K562 (cell line): ENCODE results near the gene SLC34A3. TPM values are rescaled to one million over a fixed set of nuclear protein-coding genes. Genes with fewer than 3 reads are reported as not detected.

ENCODE experiments used
- CREB5 ChIP-seq: fragments of 250-450 bp; sonication (Bioruptor Pico); IDR thresholded peaks from 2 replicates; pipeline ENCODE4 v1.5.0; 2020; ENCODE audit warnings: mild to moderate bottlenecking
- MAX ChIP-seq: sonication (generic); formaldehyde crosslinking; IDR thresholded peaks from 2 replicates; pipeline ENCODE4 v1.9.0; 2022; ENCODE audit warnings: mild to moderate bottlenecking, missing genetic modification reagents
- MECOM ChIP-seq: fragments of 250-450 bp; sonication (Bioruptor Pico); IDR thresholded peaks from 2 replicates; pipeline ENCODE4 v1.8.0; 2022; ENCODE audit warnings: inconsistent platforms
- NFIC ChIP-seq: fragments of 450-650 bp; IDR thresholded peaks from 2 replicates; pipeline ENCODE4 v1.6.1; 2017; ENCODE audit warnings: mild to moderate bottlenecking, inconsistent platforms
- POLR2AphosphoS2 ChIP-seq: IDR thresholded peaks from 2 replicates; pipeline ENCODE4 v1.6.1; 2012; ENCODE audit warnings: low read length, improper control_type of control experiment
- RBFOX2 ChIP-seq: fragments of 200-400 bp; formaldehyde crosslinking; IDR thresholded peaks from 2 replicates; pipeline ENCODE4 v1.6.1; 2017; ENCODE audit warnings: low read depth, mild to moderate bottlenecking, low read length, moderate library complexity
- SAFB2 ChIP-seq: fragments of 200-400 bp; formaldehyde crosslinking; IDR thresholded peaks from 2 replicates; pipeline ENCODE4 v1.6.1; 2018; ENCODE audit warnings: borderline replicate concordance, low read length, low read depth, moderate library complexity; ENCODE audit not compliant: severe bottlenecking
- SIN3B ChIP-seq: fragments of 450-650 bp; IDR thresholded peaks from 2 replicates; pipeline ENCODE4 v1.6.1; 2017; ENCODE audit warnings: low read depth, mild to moderate bottlenecking, moderate library complexity
- SOX6 ChIP-seq: fragments of 450-650 bp; IDR thresholded peaks from 2 replicates; pipeline ENCODE4 v1.6.1; 2014; ENCODE audit warnings: mild to moderate bottlenecking
- SRSF1 ChIP-seq: fragments of 200-400 bp; formaldehyde crosslinking; IDR thresholded peaks from 2 replicates; pipeline ENCODE4 v1.6.1; 2017; ENCODE audit warnings: mild to moderate bottlenecking, low read depth, low read length, moderate library complexity
- SUPT5H ChIP-seq: fragments of 450-650 bp; IDR thresholded peaks from 2 replicates; pipeline ENCODE4 v1.6.1; 2016
- TBL1XR1 ChIP-seq, 2 experiments: IDR thresholded peaks; 2 replicates each; pipeline ENCODE4 v1.6.1; 2012; ENCODE audit warnings: improper control_type of control experiment in 2 of 2, low read length in 2 of 2, mild to moderate bottlenecking in 1 of 2
- TFE3 ChIP-seq: fragments of 450-650 bp; formaldehyde crosslinking; IDR thresholded peaks from 2 replicates; pipeline ENCODE4 v1.4.0; 2020; ENCODE audit warnings: mild to moderate bottlenecking, mixed read lengths
- ZFP91 ChIP-seq: sonication (generic); formaldehyde crosslinking; IDR thresholded peaks from 2 replicates; pipeline ENCODE4 v1.8.0; 2022; ENCODE audit warnings: mild to moderate bottlenecking, missing genetic modification reagents
- ZNF407 ChIP-seq: fragments of 450-650 bp; IDR thresholded peaks from 2 replicates; pipeline ENCODE4 v1.6.1; 2016; ENCODE audit warnings: low read depth
- polyA plus RNA-seq, 8 experiments: library from polyadenylated mRNA; depleted of rRNA in 4 of 8; stranded (reverse) in 5 of 8; unstranded in 3 of 8; fragments of >200 nt; fragmentation: Nextera tagmentation in 2 of 8; fragmentation: Illumina TruSeq in 1 of 8; extraction: Ambion mirVana in 2 of 8; extraction: Trizol in 1 of 8; gene quantifications; 2 replicates each; pipeline versions ENCODE4 v1.2.1 to v1.2.3, GENCODE V29; 2011 to 2014; ENCODE audit warnings: inconsistent platforms in 1 of 8, missing spikeins in 1 of 8
- total RNA-seq, 7 experiments: library from RNA; depleted of rRNA in 6 of 7; stranded (reverse); fragments of >200 nt in 6 of 7; fragmentation: Illumina TruSeq in 2 of 7; extraction: Trizol in 2 of 7; gene quantifications; 2 replicates each; pipeline versions ENCODE4 v1.2.1 to v1.2.3, GENCODE V29; 2011 to 2021; ENCODE audit warnings: low replicate concordance in 1 of 7

Gene SLC34A3
- total and polyA plus RNA-seq, 9 of the 15 experiments (the other 6 are each of a cell fraction or from before 2014, with no cell fraction given), result not detected

GRCh38 chr9:137240841-137241489, 10.3 kb downstream of the SLC34A3 start, which contains the start of gene TUBB4B (continued):
- TF ChIP-seq ZNF407 (no peak), MAX (CRISPR knock-in tag) (no peak), POLR2AphosphoS2 (peak; percentile 93; the same call in 1 of the 2 replicates), RBFOX2 (peak; percentile 98), NFIC (peak; percentile 79), SAFB2 (no peak), TFE3 (CRISPR knock-in tag) (no peak), SUPT5H (peak; percentile 100), MECOM (CRISPR knock-in tag) (no peak), TBL1XR1 (IDR thresholded peaks at IDR 0.05; ENCODE audit: low read length in 2 of 2) (peak; percentile 22 to 75; a peak in 3 of 4 replicates), SIN3B (no peak), CREB5 (CRISPR knock-in tag) (no peak), SOX6 (no peak; the same call in 1 of the 2 replicates), SRSF1 (no peak), ZFP91 (CRISPR knock-in tag) (0 out of 2 replicates have a peak, but pooled peaks have one; percentile 32)
